Endothelial cell of hepatic sinusoid (primary cell): Measurements from ENCODE around the gene ZRANB2.

Source experiments
- in situ Hi-C: cut with HindIII; loops from 2 replicates; pipeline ENCODE4 v1.10.0; 2017; ENCODE audit warnings: low sequenced_read_pairs

ZRANB2 gene

DNA sequence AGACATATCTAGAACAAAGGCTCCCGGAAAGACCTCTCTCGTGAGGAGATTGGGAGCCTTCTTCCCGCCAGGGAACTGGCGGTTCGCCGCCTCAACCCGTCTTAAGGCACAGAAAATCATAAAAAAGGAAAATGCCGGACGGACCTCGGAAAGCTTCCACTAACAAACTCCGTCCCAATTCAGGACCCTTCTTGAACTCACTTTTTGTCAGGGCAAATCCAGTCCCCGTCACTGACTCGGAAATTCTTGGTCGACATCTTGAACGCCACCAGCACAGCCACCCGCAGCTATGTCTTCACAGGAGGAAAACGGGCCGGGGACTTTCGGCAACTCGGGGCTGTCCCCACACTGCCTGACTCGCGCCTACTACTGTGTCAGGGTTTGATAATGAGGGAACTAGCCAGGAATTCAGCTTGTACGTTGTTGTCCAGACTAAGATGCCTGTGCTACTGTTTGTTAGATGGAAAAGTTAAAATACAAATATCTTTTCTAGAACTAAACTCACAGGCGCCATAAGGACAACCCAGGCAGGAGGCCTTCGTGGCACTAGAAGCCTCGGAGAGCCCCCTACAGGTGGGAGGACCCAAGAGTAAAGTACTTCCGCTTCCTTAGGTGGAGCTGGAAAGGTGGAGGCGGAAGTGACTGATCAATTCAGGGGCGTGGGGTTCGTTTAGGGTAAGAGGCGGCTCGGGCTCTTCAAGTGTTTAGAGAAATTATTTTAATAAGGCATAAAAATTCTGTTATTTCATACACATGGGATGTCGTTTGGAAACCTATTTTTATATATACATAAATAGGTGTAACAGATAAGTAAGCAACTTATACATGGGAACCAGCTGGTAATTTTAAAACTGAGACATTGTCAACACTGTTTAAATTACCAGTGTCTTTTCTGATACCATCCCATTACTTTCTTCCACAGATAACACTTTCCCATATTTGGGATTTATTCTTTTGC lies at the start of gene ZRANB2:
TSS of gene ZRANB2 (minus strand) at position 297 of the 958 bp plus-strand sequence. CDS start at position 257, 40 bp downstream.
- in situ Hi-C loops = no loop called here

DNA sequence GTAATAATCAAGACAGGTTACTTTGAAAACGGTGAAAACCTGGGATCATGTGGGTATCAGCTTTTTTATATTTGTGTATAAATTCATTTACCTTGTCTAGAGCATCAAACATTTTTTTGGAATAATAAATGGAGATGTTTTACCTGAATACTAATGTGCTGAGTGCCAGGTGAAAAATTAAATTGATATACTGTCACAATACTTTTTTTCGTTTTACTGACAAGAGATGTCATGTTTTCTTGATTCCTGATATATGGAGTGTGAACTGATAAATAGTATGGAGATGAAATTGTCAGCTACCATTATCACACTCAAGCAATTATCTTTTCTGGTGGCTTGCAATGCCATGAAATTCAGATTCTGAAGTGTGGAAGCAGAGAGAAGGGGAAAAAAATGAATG lies 47.2 kb upstream of the ZRANB2 start:
- in situ Hi-C loops = no loop called here

DNA sequence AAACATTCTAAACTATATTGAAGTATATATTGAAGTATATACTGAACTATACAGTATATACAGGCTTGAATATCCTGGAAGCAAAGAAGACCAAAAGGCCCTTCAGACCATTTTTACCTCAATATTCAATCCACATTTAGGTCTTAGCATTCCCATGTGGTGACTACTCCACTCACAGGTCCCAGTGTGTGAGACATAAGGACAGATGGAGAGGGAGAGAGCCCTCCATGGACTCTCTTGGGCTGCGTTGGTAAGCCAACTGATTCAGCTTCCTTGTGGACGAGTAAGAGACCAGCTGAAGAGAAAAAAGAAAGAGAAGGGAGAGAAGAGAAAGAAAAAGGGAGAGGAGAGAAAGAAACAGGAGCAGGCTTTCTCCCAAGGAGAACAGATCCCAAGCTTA lies 37.3 kb upstream of the ZRANB2 start:
- in situ Hi-C loops = no loop called here

DNA sequence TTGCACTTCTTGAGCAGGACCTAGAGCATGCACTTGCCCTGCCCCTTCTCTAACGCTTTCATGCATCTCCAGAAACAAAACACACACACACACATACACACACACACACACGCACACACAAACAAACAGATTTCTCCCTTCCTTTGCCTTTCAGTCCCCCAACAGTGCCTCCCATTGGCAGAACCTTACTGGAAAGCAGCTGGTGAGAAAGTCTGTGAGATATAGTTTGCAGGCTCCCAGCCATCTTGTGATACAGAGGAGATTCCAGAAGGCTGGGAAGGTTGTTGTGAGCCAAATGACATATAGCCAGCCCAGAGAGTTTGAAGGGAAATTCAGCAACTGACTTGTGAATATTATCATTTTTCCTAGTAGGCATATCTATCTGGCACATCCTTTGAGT lies 35.9 kb upstream of the ZRANB2 start:
- in situ Hi-C loops = no loop called here

- in situ Hi-C loops = no loop called here
Measured at GRCh38 chr1:71106658-71107322, 26.0 kb upstream of the ZRANB2 start.

- in situ Hi-C loops = no loop called here
Measured at GRCh38 chr1:71104417-71104816, 23.6 kb upstream of the ZRANB2 start.

- in situ Hi-C loops = no loop called here
Measured at GRCh38 chr1:71101839-71102376, 21.1 kb upstream of the ZRANB2 start.

GRCh38 chr1:71097428-71097827 lies 16.6 kb upstream of the ZRANB2 start:
- in situ Hi-C loops = no loop called here

DNA sequence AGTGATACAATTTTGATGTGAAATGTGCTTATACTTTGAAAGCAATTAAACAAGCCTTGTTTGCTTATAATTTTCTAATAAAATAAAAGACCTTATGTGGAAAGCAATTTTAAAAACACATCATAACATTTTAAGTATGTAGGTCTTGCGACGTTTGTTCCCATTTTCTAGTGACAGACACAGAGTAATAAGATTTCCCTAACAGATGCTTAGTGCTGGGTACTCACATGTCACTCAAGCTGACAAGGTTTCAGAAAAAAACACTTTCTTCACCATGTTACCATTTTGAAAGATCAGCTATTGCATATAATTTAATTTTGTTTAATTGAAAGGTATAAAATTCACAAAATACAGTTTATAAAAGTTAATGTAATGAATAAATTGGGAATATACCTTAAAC lies 14.1 kb upstream of the ZRANB2 start:
- in situ Hi-C loops = no loop called here

DNA sequence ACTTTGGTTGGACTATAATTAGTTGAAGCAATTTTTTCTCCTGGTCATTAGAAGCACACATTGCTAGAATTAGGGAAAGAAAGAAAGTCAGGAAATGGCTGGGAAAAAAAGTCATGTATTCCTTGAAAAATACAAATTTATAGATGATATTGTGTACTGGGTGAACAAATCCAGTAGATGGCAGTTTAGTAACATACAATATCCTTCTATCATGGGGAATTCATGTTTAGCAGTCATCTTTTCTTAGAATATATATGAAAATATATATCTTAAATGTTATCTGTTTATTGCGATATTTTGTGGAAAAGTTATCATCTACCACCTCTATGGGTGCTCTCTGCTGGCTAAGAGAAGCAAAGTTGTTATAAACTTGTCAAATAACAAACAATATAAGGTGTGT lies 13.1 kb upstream of the ZRANB2 start:
- in situ Hi-C loops = no loop called here

- in situ Hi-C loops = no loop called here
Measured at GRCh38 chr1:71089536-71090270, 8.9 kb upstream of the ZRANB2 start.

DNA sequence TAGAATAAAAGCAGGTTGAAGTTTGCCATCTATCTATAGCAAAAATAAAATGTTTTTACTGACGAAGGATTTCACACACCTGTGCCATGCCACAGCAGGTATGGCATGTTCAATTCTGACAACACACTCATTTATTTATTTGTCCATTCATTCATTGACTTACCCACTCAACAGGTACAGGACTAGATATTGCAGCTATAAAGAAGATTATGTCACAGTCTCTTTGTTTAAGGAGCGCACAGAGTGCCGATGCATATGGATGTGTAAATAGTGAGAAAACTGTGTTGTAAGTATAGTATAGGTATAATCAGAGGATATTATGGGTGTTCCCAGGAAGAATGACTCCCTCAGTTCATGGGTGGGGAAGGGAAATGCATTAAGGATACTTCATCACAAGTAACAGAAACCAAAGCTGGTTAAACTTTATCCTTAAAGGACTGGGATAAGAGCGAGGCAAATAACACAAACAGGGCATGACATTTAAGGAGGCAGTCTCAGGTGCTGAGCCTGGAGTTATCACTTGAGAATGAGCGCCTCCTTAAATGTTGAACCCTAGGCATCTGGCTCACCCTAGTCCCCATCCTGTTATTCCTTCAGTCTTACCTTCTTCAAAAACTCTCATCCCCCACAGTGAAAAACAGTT lies 7.9 kb upstream of the ZRANB2 start:
- in situ Hi-C loops = no loop called here

GRCh38 chr1:71087713-71088112 lies 6.9 kb upstream of the ZRANB2 start:
- in situ Hi-C loops = no loop called here

GRCh38 chr1:71087060-71087459 lies 6.2 kb upstream of the ZRANB2 start:
- in situ Hi-C loops = no loop called here

- in situ Hi-C loops = no loop called here
Measured at GRCh38 chr1:71086331-71086730, 5.5 kb upstream of the ZRANB2 start.

DNA sequence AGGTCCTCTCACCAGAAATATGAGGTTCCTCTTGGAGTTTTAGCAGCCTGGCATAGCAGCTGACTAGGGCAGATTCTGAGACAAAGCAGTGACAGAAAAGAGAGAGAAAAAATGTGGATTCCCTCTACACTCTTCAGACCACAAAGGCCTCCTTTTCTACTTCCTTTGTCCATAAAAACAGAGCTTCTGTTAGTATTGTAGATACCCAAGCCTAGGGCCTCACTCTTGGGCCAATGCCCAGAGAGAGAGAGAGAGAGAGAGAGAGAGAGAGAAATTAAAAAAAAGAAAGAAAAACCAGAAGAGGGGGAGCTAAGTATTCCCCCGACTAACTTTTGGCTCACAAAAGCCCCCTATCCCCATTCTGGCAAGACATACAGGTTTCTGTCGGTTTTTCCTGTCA lies 2.4 kb upstream of the ZRANB2 start:
- in situ Hi-C loops = no loop called here

DNA sequence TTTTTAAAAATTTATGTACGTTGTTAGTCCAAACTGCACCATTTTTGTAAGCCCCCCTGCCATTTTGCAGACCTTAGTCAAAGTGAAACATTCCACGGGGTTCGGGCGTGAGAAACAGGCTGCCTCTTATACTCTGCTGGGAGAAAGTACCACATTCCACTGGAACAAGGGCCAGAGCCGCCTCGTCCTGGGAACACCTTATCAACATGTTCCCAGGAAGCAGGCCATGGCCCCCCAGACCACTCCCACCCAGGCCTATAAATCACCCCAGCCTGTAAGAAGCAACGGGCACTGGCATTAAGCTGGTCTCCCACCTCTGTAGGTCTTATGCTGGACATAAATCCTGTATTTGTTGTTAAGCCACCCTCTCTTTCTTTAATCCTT lies 854 bp upstream of the ZRANB2 start:
- in situ Hi-C loops = no loop called here

DNA sequence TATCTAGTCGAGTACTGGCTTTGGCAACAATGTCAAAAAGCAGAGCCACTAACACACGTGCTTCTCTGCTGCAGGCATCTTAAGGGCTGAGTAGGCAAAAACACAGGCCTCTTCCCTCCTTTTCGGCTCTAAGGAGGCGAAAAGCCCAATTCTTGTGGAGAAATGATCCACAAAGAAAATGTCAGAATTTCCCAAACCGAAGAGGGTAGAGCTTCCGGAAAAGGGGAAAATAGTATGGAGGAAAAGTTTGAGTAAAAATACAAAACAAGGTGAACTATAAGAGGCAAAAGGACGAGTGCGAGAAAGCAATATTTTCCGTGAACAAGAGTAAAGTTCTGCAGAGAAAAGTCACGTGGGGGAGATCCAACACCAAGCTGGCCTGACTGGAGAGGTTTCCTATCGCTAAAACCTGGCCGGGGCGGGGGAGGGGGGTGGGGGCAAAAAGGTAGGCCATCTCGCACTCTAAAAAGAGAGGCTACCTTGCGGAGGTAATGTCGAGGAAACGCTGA lies 551 bp downstream of the ZRANB2 start:
- in situ Hi-C loops = no loop called here

- in situ Hi-C loops = no loop called here
Measured at GRCh38 chr1:71074681-71075080, 6.2 kb downstream of the ZRANB2 start.

DNA sequence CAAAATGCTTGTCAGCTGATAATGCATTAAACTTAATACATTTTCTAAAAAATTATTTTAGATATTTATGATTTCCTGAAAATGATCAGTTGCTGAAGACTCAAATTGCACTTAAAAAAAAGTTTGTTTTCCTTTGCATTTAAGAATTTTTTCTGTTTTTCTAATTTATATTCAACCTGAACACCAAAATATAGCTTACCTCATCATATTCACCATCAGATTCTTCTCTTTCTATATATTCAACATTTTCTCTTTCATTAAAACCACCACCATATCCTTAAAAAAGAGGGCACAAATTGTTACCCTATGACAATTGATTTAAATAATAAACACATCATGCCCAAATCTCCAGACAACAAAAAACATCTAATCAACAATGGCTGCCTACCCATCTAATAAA lies 8.6 kb downstream of the ZRANB2 start:
- in situ Hi-C loops = no loop called here

DNA sequence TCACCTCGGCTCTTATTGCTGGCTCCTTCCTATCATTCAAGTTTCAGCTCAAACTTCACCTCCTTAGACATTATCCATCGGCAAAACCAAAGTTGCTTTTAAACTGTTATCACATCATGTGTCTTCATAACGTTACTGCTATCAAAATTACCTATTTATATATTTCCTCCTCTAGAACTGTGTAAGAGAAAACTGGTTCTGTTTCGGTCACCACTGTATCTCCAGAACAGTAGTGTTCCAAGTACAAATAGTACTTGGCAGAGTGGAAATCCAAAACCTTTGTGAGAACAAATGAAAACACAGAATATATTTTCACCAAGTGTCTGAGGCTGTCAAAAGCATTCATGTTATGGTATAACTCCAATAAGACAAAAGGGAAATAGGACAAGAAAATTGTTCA lies 9.1 kb downstream of the ZRANB2 start:
- in situ Hi-C loops = no loop called here
